GM21529 (cell line): ENCODE data around the gene CRTC1.

Experiments used
- ATAC-seq: cut with Tn5 transposase; IDR thresholded peaks from one replicate; pipeline ENCODE4 v1.9.1; 2021; ENCODE audit not compliant: unreplicated experiment

The CRTC1 gene

GRCh38 chr19:18765224-18765623 lies 81.7 kb downstream of the CRTC1 start:
- ATAC-seq, result no peak

GRCh38 chr19:18768046-18768771 lies 84.7 kb downstream of the CRTC1 start:
- ATAC-seq, result no peak

- no peak for ATAC-seq
These were observed 85.8 kb downstream of the CRTC1 start for GRCh38 chr19:18768997-18769891.

- no peak for ATAC-seq
These were observed 86.6 kb downstream of the CRTC1 start for GRCh38 chr19:18769989-18770528.

- ATAC-seq, result no peak
These were observed 87.3 kb downstream of the CRTC1 start for GRCh38 chr19:18770663-18771327.

- ATAC-seq, result no peak
These were observed 88.1 kb downstream of the CRTC1 start for GRCh38 chr19:18771328-18772242.

GRCh38 chr19:18772620-18773587 lies 89.4 kb downstream of the CRTC1 start:
- no peak for ATAC-seq

- no peak for ATAC-seq
These were observed 90.2 kb downstream of the CRTC1 start for GRCh38 chr19:18773682-18774081.

- no peak for ATAC-seq
These were observed 90.6 kb downstream of the CRTC1 start for GRCh38 chr19:18774107-18774506.

- no peak for ATAC-seq
These were observed 91.4 kb downstream of the CRTC1 start for GRCh38 chr19:18774782-18775444.

GRCh38 chr19:18775586-18776287 lies 92.3 kb downstream of the CRTC1 start:
- ATAC-seq, result no peak

GRCh38 chr19:18776288-18776594 lies 92.8 kb downstream of the CRTC1 start:
- ATAC-seq, result no peak

- no peak for ATAC-seq
These were observed 93.3 kb downstream of the CRTC1 start for GRCh38 chr19:18776736-18777135.

- no peak for ATAC-seq
These were observed 94.0 kb downstream of the CRTC1 start for GRCh38 chr19:18777301-18778075.

GRCh38 chr19:18778076-18778389 lies 94.6 kb downstream of the CRTC1 start:
- no peak for ATAC-seq

GRCh38 chr19:18778826-18779495 lies 95.5 kb downstream of the CRTC1 start:
- no peak for ATAC-seq

GRCh38 chr19:18780081-18780480 lies 96.6 kb downstream of the CRTC1 start:
- no peak for ATAC-seq
